Measurements from ENCODE around the gene CHAT.

- TF ChIP-seq CTCF (conservative IDR thresholded peaks at IDR 0.05) (no peak), ZFX (IDR thresholded peaks at IDR 0.05) (no peak)
Measured at GRCh38 chr10:49655099-49655498, 41.3 kb downstream of the CHAT start.

Data from C4-2B (cell line).